Stomach smooth muscle (tissue), 2 donors: ENCODE data around the gene UFC1.
"Not testable (repeated sequence)": the region's sequence is repeated elsewhere in the genome, so short reads cannot be mapped to it uniquely, and the experiment has no call there.

Experiments used
- H3K27ac ChIP-seq: one replicate; pipeline ENCODE4 v1.7.0; 2013; ENCODE audit warnings: mild to moderate bottlenecking, low read length, inconsistent platforms
- H3K27me3 ChIP-seq, 2 donors: one replicate each; pipeline ENCODE4 v1.7.0; 2013; ENCODE audit warnings: low read length in 2 of 2; ENCODE audit not compliant: insufficient read depth in 2 of 2, control insufficient read depth in 1 of 2
- H3K36me3 ChIP-seq, 2 donors: one replicate each; pipeline ENCODE4 v1.7.0; 2013; ENCODE audit warnings: low read length in 2 of 2; ENCODE audit not compliant: control insufficient read depth in 2 of 2, insufficient read depth in 2 of 2
- H3K4me1 ChIP-seq: one replicate; pipeline ENCODE4 v1.7.0; 2013; ENCODE audit warnings: low read length; ENCODE audit not compliant: control insufficient read depth, insufficient read depth
- H3K4me3 ChIP-seq, 2 donors: one replicate each; pipeline ENCODE4 v1.7.0; 2013; ENCODE audit warnings: low read length in 2 of 2
- H3K9ac ChIP-seq, 2 donors: one replicate each; pipeline ENCODE4 v1.7.0; 2013; ENCODE audit warnings: low read length in 2 of 2, mild to moderate bottlenecking in 1 of 2
- H3K9me3 ChIP-seq, 2 donors: one replicate each; pipeline ENCODE4 v1.7.0; 2013; ENCODE audit warnings: low read length in 2 of 2; ENCODE audit not compliant: control insufficient read depth in 2 of 2
- donor health status: healthy.
- donor health status: Pancreatic carcinoma.

The UFC1 gene

DNA sequence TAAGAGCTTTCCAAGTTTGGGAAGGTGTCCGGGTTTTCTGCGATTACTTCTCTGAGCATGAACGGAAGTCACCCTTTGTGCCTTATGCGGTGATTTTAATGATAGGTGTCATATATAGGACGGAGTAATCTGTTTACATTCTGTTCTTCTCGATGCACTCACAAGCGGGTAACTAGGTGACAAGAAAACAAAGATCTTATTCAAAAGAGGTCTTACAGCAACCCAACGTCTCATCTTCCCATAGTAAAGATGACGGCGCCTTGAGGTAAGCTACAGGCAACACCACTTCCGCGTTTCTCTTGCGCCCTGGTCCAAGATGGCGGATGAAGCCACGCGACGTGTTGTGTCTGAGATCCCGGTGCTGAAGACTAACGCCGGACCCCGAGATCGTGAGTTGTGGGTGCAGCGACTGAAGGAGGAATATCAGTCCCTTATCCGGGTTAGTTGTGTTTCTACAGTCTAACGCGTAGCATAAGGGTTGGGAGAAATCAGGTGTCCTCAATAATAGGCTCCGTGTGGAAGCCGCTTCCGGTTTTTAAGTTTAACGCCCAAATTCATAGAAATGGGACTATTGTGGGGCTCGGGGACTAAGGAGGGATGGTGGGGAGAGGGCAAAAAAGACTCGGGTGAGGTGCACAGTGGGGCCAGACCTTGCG is at the start of gene UFC1:
UFC1 (plus strand) TSS at position 297 of the 656 bp plus-strand sequence; CDS start at position 317, 20 bp downstream.
- H3K36me3 ChIP-seq: peaks cover 9 to 13% of the 10 kb centered on the region in 2 donors
- H3K4me3 ChIP-seq: peak within 1 kb of the TSS; percentile 93 to 100
- peak within 1 kb of the TSS; percentile 97 to 100 for H3K9ac ChIP-seq
- no peaks in the 10 kb centered on the region for H3K27me3 ChIP-seq
- H3K9me3 ChIP-seq: no peaks in the 10 kb centered on the region
- peak within 1 kb of the TSS; percentile 95 for H3K27ac ChIP-seq
- H3K4me1 ChIP-seq: peaks cover 9% of the 10 kb centered on the region

DNA sequence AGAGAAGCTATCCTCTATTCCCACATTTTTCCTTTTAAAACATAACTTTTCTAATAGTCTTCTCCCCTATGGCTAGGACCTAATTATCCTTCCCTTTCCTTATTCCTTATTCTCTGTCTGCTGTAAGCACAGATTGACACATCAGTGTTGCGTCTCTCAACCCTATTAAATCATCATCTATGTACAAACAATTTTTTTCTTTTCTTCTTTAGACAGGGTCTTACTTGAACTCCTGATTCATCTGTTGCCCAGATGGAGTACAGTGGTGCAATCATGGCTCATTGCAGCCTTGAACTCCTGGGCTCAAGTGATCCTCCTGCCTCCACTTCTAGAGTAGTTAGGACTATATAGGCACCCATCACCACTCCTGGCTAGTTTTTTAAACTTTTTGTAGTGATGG is 47.3 kb upstream of the UFC1 start:
- no peaks in the 10 kb centered on the region for H3K4me1 ChIP-seq
- H3K9me3 ChIP-seq: no peaks in the 10 kb centered on the region
- H3K36me3 ChIP-seq: peaks cover 8 to 9% of the 10 kb centered on the region in 2 donors
- no peak overlapping the region for H3K27ac ChIP-seq
- H3K4me3 ChIP-seq: no peak overlapping the region
- H3K9ac ChIP-seq: no peak overlapping the region
- H3K27me3 ChIP-seq: no peaks in the 10 kb centered on the region

DNA sequence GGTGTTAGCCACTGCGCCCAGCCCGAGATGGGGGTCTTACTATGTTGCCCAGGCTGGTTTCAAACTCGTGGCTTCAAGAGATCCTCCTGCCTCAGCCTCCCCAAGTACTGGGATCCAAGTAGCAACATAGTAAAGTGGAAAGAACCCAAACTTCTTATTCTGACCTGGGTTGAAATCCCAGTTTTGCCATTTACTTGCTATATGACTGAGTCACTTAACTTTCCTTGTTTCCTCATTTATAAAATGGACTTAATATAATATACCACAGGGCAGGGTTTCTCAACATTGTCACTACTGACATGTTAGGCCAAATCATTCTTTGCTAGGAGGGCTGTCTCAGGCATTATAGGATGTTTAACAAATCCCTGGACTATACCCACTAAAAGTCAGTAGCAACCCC is 42.7 kb upstream of the UFC1 start:
- H3K36me3 ChIP-seq: no peaks in the 10 kb centered on the region
- peaks cover 4% of the 10 kb centered on the region for H3K4me1 ChIP-seq
- H3K27me3 ChIP-seq: no peaks in the 10 kb centered on the region

DNA sequence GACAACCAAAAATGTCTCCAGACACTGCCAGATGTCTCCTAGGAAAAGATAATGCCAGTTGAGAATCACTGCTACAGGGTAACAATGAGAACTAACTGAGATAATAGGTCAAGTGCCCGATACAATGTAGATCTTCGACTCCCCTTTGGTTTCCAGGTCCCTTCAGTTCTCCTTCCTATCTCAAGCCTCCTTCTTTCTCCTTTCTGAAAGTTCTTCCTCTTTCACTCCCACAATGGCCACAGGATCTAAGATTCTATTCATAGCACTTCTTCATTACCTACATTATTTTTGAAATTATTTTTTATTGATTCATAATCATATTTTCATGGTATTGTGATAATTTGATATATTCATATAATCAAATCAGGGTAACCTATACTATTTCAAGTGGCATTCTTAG is 42.3 kb upstream of the UFC1 start:
- Histone ChIP-seq H3K4me3 (no peak overlapping the region), H3K27me3 (no peaks in the 10 kb centered on the region), H3K36me3 (no peaks in the 10 kb centered on the region), H3K9ac (no peak overlapping the region), H3K9me3 (no peaks in the 10 kb centered on the region), H3K27ac (no peak overlapping the region), H3K4me1 (peaks cover 8% of the 10 kb centered on the region)

More for the DNA sequence above, 42.7 kb upstream of the UFC1 start:
- no peak overlapping the region for H3K9ac ChIP-seq
- H3K4me3 ChIP-seq: no peak overlapping the region
- H3K27ac ChIP-seq: no peak overlapping the region
- no peaks in the 10 kb centered on the region for H3K9me3 ChIP-seq

DNA sequence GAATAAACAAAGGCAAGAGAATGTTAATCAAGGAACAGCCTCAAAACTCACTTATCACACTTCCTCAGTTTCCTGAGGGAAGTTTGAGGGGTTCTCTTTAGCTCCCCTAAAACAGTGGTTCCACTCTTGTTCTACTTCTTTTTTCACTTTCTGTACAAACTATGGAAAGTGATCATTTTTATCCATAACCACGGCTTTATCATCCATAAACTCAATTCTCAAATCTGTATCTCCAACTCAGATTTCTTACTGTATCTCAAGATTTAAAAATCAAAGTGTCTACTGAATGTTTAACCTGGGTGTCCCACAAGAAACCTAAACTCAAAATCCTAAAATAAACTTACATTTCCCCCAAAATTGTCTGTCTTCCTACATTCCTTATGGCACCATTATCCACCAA is 39.9 kb upstream of the UFC1 start:
- no peak overlapping the region for H3K9ac ChIP-seq
- H3K27me3 ChIP-seq: no peaks in the 10 kb centered on the region
- no peaks in the 10 kb centered on the region for H3K36me3 ChIP-seq
- H3K4me1 ChIP-seq: peaks cover 20% of the 10 kb centered on the region
- no peak overlapping the region for H3K4me3 ChIP-seq
- H3K9me3 ChIP-seq: no peaks in the 10 kb centered on the region
- H3K27ac ChIP-seq: no peak overlapping the region

DNA sequence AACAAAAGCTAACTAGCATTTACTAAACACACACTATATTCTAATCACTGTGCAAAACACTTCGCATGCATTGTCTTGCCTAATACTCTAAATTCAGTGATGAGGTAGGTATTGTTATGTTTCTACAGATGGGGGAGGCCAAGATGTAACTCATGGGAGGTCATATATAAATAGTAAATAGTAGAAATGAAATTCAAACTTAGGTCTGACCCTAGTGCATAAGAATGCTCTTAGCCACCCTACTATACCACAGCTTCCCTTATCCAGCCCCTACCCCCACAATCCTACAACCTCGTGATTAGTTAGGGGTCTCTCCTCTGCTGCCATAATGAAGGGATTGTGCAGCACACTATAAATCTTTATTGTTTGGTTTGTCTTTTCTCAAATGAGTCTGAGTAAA is 39.2 kb upstream of the UFC1 start:
- Histone ChIP-seq H3K4me3 (no peak overlapping the region), H3K9ac (no peak overlapping the region), H3K27ac (no peak overlapping the region), H3K27me3 (no peaks in the 10 kb centered on the region), H3K4me1 (peaks cover 26% of the 10 kb centered on the region), H3K36me3 (no peaks in the 10 kb centered on the region), H3K9me3 (no peaks in the 10 kb centered on the region)

DNA sequence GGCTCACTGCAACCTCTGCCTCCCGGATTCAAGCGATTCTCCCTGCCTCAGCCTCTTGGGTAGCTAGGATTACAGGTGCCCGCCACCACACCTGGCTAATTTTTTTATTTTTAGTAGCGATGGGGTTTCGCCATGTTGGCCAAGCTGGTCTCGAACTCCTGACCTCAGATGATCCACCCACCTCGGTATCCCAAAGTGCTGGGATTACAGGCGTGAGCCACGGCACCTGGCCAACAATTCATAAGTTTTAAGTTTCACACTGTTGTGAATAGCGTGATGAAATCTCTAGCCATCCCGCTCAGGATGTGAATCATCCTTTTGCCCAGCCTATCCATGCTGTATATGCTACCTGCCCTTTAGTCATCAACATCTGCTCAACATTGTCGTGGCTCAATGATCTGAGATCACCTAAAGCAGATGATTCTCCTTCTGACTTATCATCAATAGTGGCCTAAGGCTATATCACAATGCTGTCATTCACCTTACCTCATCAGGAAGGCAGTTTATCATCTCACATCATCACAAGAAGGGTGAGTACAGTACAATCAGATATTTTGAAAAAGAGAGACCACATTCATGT is 38.6 kb upstream of the UFC1 start:
- no peaks in the 10 kb centered on the region for H3K9me3 ChIP-seq
- no peak overlapping the region for H3K4me3 ChIP-seq
- H3K27me3 ChIP-seq: no peaks in the 10 kb centered on the region
- H3K4me1 ChIP-seq: peaks cover 33% of the 10 kb centered on the region
- peaks cover 3 to 5% of the 10 kb centered on the region in 2 donors for H3K36me3 ChIP-seq
- H3K9ac ChIP-seq: no peak overlapping the region
- H3K27ac ChIP-seq: no peak overlapping the region

DNA sequence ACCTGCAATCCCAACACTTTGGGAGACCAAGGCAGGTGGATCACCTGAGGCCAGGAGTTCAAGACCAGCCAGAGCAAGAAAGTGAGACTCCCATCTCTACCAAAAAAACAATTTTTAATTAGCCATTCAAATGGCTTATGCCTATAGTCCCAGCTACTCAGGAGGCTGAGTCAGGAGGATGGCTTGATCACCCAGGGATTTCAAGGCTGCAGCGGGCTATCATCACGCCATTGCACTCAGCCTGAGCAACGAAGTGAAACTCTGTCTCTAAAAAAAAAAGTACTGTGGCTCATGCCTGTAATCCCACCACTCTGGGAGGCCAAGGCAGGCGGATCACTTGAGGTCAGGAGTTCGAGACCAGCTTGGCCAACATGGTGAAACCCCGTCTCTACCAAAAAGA is 37.8 kb upstream of the UFC1 start:
- not testable (repeated sequence) for H3K36me3 ChIP-seq, H3K27ac ChIP-seq, H3K4me3 ChIP-seq, H3K9me3 ChIP-seq, H3K27me3 ChIP-seq, H3K9ac ChIP-seq
- peaks cover 36% of the 10 kb centered on the region for H3K4me1 ChIP-seq

DNA sequence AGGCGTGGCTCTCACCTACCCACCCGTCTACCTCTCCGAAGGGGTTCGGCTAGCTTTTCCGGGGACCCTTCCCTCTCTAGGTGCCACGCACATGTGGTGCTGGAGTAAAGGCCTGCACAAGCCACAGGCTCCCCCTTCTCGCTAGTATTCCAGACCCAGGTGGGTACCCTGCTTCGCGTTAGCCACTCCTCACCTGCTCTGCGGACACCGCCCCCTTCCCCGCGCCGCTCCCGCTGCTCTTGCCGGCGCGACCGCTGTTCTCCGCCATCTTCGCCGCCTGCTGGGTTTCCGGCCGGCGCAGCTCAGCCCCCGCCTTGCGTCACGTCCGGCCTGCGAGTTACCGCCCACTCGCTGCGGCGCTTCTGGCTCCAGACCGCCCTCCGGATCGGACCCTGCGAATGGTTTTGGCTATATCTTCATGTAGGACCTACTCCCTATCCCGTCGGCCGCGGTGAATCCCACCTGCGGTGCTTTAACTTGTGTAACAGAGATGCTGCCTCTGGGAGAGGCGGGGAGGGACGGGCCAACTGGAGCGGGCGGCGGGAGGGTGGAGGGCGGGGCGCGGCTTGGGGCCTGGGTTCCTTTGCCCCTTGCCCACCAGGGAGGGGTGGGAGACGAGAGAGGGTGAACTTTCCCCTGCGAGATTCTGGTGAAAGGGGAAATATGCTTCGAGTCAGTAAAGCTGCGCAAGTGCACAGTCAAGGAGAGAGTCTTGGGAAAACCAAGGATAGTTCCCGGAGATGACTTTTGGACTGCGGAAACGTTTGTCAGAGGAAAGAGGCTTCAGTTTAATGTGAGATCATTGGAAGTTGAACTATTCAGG is 35.8 kb upstream of the UFC1 start, which contains the start of the genes NIT1 and PFDN2:
NIT1 (plus strand) TSS at position 347 of the 823 bp plus-strand sequence; CDS start at position 419, 72 bp downstream.
PFDN2 (minus strand) TSS at position 279 of the 823 bp plus-strand sequence; CDS start at position 268, 11 bp downstream.
- Histone ChIP-seq H3K9me3 (no peaks in the 10 kb centered on the region), H3K4me1 (peaks cover 36% of the 10 kb centered on the region)

DNA sequence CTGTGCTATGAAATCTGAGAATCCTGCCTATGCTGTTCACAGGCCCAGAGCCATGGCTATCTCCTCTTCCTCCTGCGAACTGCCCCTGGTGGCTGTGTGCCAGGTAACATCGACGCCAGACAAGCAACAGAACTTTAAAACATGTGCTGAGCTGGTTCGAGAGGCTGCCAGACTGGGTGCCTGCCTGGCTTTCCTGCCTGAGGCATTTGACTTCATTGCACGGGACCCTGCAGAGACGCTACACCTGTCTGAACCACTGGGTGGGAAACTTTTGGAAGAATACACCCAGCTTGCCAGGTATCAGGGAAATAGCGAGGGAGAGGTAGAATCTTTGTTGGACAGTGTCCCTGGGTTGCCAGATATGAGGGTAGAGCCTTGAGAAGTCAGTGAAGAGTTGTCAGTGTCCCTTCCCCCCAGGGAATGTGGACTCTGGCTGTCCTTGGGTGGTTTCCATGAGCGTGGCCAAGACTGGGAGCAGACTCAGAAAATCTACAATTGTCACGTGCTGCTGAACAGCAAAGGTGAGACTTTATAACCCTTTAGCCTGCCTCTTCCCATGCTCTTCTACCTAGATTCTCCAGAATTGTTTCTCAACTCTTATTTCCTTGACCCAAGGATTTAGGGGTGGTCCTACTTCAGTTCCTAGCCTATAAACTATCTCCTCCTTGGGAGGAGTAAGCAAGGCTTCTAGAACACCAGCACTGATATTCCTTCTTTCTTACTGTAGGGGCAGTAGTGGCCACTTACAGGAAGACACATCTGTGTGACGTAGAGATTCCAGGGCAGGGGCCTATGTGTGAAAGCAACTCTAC is 34.5 kb upstream of the UFC1 start:
- peaks cover 37% of the 10 kb centered on the region in 2 donors for H3K36me3 ChIP-seq
- no peaks in the 10 kb centered on the region for H3K27me3 ChIP-seq
- H3K4me1 ChIP-seq: peaks cover 36% of the 10 kb centered on the region
- H3K4me3 ChIP-seq: peak overlapping the region; percentile 99 to 100
- no peaks in the 10 kb centered on the region for H3K9me3 ChIP-seq
- H3K9ac ChIP-seq: peak overlapping the region; percentile 98 to 99
- peak overlapping the region; percentile 91 for H3K27ac ChIP-seq

More for the DNA sequence above, 35.8 kb upstream of the UFC1 start, which contains the start of the genes NIT1 and PFDN2:
- peaks cover 28% of the 10 kb centered on the region in 2 donors for H3K36me3 ChIP-seq
- H3K27ac ChIP-seq: peak within 1 kb of the TSS; percentile 91
- H3K27me3 ChIP-seq: no peaks in the 10 kb centered on the region
- peak within 1 kb of the TSS; percentile 99 to 100 for H3K4me3 ChIP-seq
- peak within 1 kb of the TSS; percentile 98 to 99 for H3K9ac ChIP-seq
